Upper lobe of right lung (tissue), 1 donor: ENCODE measurements around the gene TTC24. TPM values are rescaled to one million over a fixed set of nuclear protein-coding genes. Genes with fewer than 3 reads are reported as not detected.

Source experiments
- ATAC-seq: fragments of 200-7000 bp; cut with Tn5 transposase; one replicate; pipeline ENCODE4 v1.9.1; 2020; ENCODE audit warnings: mild to moderate bottlenecking, moderate library complexity
- DNase-seq: peaks from one replicate; pipeline ENCODE4 v3.0.0-alpha.2; 2020
- H3K27ac ChIP-seq: fragments of 200-600 bp; one replicate; pipeline ENCODE4 v1.8.0; 2022
- H3K27me3 ChIP-seq: fragments of 200-600 bp; one replicate; pipeline ENCODE4 v1.8.0; 2022; ENCODE audit warnings: mild to moderate bottlenecking
- H3K36me3 ChIP-seq: fragments of 200-600 bp; one replicate; pipeline ENCODE4 v1.8.0; 2022
- H3K4me1 ChIP-seq: fragments of 200-600 bp; one replicate; pipeline ENCODE4 v1.8.0; 2022
- H3K4me3 ChIP-seq: fragments of 200-600 bp; one replicate; pipeline ENCODE4 v1.8.0; 2022; ENCODE audit warnings: mild to moderate bottlenecking
- H3K9me3 ChIP-seq: fragments of 200-600 bp; one replicate; pipeline ENCODE4 v1.8.0; 2022
- intact Hi-C: fragments of 100-400 bp; cut with DNase I; formaldehyde crosslinking; loops from one replicate; pipeline ENCODE4 v1.11.0; 2022
- total RNA-seq: library from RNA; stranded (reverse); fragmentation: NEBNext Ultra II Directional; extraction: Animal tissue kit (Norgen Biotek cat#: 25700); gene quantifications from one replicate; pipeline ENCODE4 v1.2.1, GENCODE V29; 2021
- TF ChIP-seq, protein P1 (sequence below): fragments of 200-600 bp; IDR thresholded peaks from one replicate; pipeline ENCODE4 v1.8.0; 2022; ENCODE audit warnings: antibody characterized with exemption
- donor health status: DM: no; HTN: yes; CAD: no; lungs with severe emphysema.

Gene TTC24
- total RNA-seq, 1 donor from 2014 or later: not detected

DNA sequence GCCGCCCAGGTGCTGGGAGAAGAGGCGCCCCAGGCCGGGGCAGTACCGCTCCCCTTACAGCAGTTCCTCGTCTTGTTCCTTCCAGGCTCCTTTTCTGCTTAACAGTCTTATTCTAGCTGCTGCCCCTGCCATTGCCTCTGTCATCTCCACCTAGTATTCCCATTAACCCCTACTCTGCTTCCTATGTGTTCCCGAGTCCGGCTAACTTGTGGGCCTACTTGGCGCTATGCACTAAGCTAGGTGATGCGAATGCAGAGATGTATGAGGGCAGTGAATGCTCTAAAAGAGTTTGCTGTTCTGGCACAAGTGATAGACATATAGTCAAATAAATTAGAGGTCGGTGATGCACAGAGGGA lies 6.9 kb upstream of the TTC24 start:
- Histone ChIP-seq H3K4me1 (no peaks in the 10 kb centered on the region), H3K4me3 (peak overlapping the region; percentile 38), H3K9me3 (no peaks in the 10 kb centered on the region), H3K27me3 (no peaks in the 10 kb centered on the region), H3K27ac (no peak overlapping the region), H3K36me3 (no peaks in the 10 kb centered on the region)
- ATAC-seq (no peak), DNase-seq (no peak)
- intact Hi-C loops: no loop called here
- TF ChIP-seq, protein P1, sequence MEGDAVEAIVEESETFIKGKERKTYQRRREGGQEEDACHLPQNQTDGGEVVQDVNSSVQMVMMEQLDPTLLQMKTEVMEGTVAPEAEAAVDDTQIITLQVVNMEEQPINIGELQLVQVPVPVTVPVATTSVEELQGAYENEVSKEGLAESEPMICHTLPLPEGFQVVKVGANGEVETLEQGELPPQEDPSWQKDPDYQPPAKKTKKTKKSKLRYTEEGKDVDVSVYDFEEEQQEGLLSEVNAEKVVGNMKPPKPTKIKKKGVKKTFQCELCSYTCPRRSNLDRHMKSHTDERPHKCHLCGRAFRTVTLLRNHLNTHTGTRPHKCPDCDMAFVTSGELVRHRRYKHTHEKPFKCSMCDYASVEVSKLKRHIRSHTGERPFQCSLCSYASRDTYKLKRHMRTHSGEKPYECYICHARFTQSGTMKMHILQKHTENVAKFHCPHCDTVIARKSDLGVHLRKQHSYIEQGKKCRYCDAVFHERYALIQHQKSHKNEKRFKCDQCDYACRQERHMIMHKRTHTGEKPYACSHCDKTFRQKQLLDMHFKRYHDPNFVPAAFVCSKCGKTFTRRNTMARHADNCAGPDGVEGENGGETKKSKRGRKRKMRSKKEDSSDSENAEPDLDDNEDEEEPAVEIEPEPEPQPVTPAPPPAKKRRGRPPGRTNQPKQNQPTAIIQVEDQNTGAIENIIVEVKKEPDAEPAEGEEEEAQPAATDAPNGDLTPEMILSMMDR: no peak

DNA sequence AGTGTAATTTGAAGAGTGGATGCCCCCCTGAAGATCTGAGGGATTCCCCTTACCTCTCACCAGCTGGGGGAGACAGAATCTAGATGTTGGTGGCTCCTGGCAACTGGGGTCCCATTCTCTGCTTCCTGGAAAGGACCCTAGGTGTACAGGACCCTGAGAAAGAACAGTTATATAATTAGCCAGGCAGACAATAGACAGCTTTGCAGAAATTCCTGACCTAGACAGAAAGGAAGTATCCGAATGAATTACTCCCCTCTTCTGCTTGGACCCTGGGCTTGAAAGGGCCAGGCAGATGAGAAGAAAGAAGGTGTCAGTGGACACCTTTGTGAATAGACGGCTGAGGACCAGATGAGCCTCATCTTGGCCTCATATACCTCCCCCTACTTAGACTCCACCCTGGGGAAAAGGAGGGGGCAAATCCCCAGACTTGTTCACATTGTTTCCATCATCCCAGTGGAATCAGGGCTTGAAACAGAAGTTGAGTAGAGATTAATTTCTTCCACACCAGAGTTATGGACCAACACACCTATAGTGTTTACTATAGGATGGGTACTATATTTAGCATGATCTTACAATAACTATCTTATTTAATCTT lies 5.4 kb upstream of the TTC24 start:
- no peaks in the 10 kb centered on the region for H3K9me3 ChIP-seq
- no peaks in the 10 kb centered on the region for H3K27me3 ChIP-seq
- no peaks in the 10 kb centered on the region for H3K36me3 ChIP-seq
- H3K4me1 ChIP-seq: no peaks in the 10 kb centered on the region
- no peak overlapping the region for H3K27ac ChIP-seq
- H3K4me3 ChIP-seq: no peak overlapping the region
- no peak for ATAC-seq
- DNase-seq: no peak
- TF ChIP-seq, protein P1: no peak
- intact Hi-C loops: no loop called here

DNA sequence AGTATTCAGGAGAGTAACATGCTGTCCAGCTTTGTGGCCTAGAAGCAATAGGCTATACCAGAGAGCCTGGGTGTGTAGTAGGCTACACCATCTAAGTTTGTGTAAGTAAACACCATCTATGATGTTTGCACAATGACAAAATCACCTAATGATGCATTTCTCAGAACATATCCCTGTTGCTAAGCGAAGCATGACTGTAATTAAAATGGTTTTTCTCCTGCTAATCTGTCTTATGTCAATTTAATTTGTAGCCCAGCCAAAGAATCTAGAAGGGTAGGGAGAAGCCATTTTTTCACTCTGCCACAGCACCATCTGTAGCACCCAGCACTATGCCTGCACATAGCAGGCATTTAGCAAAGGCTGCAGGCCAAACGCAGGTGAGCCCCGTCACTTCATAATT lies 2.0 kb upstream of the TTC24 start:
- no peaks in the 10 kb centered on the region for H3K9me3 ChIP-seq
- intact Hi-C loops: no loop called here
- no peaks in the 10 kb centered on the region for H3K4me1 ChIP-seq
- DNase-seq (no peak), ATAC-seq (no peak)
- no peak overlapping the region for H3K4me3 ChIP-seq
- H3K27me3 ChIP-seq: no peaks in the 10 kb centered on the region
- TF ChIP-seq, protein P1: no peak
- no peak overlapping the region for H3K27ac ChIP-seq
- no peaks in the 10 kb centered on the region for H3K36me3 ChIP-seq

DNA sequence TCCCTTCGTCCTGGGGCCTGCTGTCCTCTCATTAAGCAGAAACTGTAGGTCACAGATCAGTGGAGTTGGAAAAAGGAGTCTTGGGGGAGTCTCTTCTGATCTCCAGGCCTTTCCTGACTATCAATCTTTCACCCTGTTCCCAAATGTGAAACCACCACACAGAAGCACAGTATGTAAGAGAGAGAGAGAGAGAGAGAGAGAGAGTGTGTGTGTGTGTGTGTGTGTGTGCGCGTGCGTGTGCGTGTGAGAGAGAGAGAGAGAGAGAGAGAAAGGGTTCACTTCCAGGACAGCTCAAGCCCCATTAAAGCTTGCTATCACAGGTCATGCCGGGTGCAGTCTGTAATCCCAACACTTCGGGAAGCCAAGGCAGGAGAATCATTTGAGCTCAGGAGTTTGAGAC lies 1.5 kb upstream of the TTC24 start:
- H3K9me3 ChIP-seq: no peaks in the 10 kb centered on the region
- no peaks in the 10 kb centered on the region for H3K36me3 ChIP-seq
- no peaks in the 10 kb centered on the region for H3K4me1 ChIP-seq
- no peak overlapping the region for H3K27ac ChIP-seq
- DNase-seq (no peak), ATAC-seq (no peak)
- TF ChIP-seq, protein P1: no peak
- intact Hi-C loops: no loop called here
- H3K4me3 ChIP-seq: no peak overlapping the region
- no peaks in the 10 kb centered on the region for H3K27me3 ChIP-seq

DNA sequence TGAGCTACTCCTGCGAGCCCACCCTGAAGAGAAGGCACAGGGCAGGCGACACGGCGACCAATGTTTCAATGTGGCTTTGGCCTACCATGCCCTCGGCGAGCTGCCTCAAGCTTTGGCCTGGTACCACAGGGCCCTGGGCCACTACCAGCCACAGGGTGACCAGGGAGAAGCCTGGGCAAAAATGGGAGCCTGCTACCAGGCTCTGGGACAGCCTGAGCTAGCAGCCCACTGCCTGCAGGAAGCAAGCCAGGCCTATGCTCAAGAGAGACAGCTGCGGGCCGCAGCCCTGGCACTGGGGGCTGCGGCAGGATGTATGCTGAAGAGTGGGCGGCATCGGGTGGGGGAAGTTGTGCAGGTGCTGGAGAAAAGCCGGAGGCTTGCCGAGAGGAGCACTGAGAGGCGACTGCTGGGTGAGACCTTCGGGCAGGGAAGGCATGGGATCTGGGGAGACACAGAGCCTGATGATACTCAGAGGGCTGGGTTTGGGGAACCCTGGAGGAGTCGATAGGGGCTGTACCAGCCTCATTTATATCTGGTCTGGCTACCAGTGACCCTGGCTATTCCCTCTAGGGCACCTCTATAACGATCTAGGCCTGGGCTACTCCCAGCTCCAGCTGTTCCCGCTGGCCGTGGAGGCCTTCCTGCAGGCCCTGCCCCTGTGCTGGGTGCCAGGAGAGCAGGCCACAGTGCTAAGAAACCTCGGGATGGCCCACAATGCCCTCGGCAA lies 2.3 kb downstream of the TTC24 start:
- intact Hi-C loops: no loop called here
- TF ChIP-seq, protein P1: no peak
- Histone ChIP-seq H3K27me3 (no peaks in the 10 kb centered on the region), H3K4me1 (no peaks in the 10 kb centered on the region), H3K27ac (no peak overlapping the region), H3K4me3 (no peak overlapping the region), H3K9me3 (no peaks in the 10 kb centered on the region), H3K36me3 (no peaks in the 10 kb centered on the region)
- ATAC-seq: no peak
- DNase-seq: no peak
